Liver (tissue), 3 donors: ENCODE results near the gene SYNPR.

ENCODE experiments used
- FOXA1 ChIP-seq: IDR thresholded peaks from 2 replicates; pipeline ENCODE4 v1.6.1; 2016; ENCODE audit warnings: antibody characterized with exemption
- GABPA ChIP-seq, 2 donors: IDR thresholded peaks in 1 of 2; conservative IDR thresholded peaks in 1 of 2; 2 replicates each; pipeline ENCODE4 v1.6.1; 2016; ENCODE audit warnings: antibody characterized with exemption in 2 of 2, mild to moderate bottlenecking in 1 of 2, moderate library complexity in 1 of 2
- JUND ChIP-seq, 2 donors: IDR thresholded peaks; 2 replicates each; pipeline ENCODE4 v1.6.1; 2016; ENCODE audit warnings: antibody characterized with exemption in 2 of 2
- RAD21 ChIP-seq, 2 donors: IDR thresholded peaks; 2 replicates each; pipeline ENCODE4 v1.6.1; 2016; ENCODE audit warnings: antibody characterized with exemption in 2 of 2, mild to moderate bottlenecking in 2 of 2
- SP1 ChIP-seq: IDR thresholded peaks from 2 replicates; pipeline ENCODE4 v1.6.1; 2018; ENCODE audit warnings: antibody characterized with exemption, mild to moderate bottlenecking
- YY1 ChIP-seq: IDR thresholded peaks from 2 replicates; pipeline ENCODE4 v1.6.1; 2016; ENCODE audit warnings: antibody characterized with exemption, mild to moderate bottlenecking
- TF ChIP-seq, protein P1 (sequence below): fragments of 150-350 bp; IDR thresholded peaks from 2 replicates; pipeline ENCODE4 v1.5.1; 2017; ENCODE audit warnings: improper control_type of control experiment, low read depth, low read length; ENCODE audit not compliant: missing input control
- TF ChIP-seq, protein P2 (sequence below): IDR thresholded peaks from 2 replicates; pipeline ENCODE4 v1.6.1; 2016; ENCODE audit warnings: antibody characterized with exemption
- TF ChIP-seq, protein P3 (sequence below): IDR thresholded peaks from 2 replicates; pipeline ENCODE4 v1.6.1; 2016; ENCODE audit warnings: antibody characterized with exemption
- donor health status: healthy.
- donor health status: healthy.

DNA sequence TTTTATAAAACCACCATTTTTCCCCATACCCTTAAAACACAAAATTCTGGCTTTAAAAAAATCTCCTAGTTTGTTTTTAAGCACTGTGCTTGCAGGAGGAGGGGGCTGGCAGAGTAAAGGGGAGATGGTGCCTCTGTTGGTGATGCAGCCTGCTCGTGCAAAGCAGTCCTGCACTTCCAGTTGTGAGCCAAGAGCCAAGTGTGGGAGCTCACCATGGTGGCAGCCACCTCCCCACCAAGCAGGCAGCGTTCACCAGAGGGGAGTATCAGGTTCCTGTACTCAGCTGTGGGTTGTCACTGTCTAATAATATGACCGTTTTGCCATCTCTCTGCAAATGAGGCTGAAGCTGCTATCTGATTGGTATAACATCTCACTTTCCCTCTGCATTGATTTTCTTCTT, 164.8 kb downstream of the SYNPR start:
- TF ChIP-seq, protein P1, sequence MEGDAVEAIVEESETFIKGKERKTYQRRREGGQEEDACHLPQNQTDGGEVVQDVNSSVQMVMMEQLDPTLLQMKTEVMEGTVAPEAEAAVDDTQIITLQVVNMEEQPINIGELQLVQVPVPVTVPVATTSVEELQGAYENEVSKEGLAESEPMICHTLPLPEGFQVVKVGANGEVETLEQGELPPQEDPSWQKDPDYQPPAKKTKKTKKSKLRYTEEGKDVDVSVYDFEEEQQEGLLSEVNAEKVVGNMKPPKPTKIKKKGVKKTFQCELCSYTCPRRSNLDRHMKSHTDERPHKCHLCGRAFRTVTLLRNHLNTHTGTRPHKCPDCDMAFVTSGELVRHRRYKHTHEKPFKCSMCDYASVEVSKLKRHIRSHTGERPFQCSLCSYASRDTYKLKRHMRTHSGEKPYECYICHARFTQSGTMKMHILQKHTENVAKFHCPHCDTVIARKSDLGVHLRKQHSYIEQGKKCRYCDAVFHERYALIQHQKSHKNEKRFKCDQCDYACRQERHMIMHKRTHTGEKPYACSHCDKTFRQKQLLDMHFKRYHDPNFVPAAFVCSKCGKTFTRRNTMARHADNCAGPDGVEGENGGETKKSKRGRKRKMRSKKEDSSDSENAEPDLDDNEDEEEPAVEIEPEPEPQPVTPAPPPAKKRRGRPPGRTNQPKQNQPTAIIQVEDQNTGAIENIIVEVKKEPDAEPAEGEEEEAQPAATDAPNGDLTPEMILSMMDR = no peak
- TF ChIP-seq RAD21 (IDR thresholded peaks at IDR 0.05) (no peak), YY1 (no peak), JUND (IDR thresholded peaks at IDR 0.05) (no peak), FOXA1 (no peak), GABPA (IDR thresholded peaks at IDR 0.05 in 1 of 2, conservative IDR thresholded peaks at IDR 0.05 in 1 of 2) (no peak), SP1 (no peak)
- TF ChIP-seq, protein P2, sequence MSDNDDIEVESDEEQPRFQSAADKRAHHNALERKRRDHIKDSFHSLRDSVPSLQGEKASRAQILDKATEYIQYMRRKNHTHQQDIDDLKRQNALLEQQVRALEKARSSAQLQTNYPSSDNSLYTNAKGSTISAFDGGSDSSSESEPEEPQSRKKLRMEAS = no peak
- TF ChIP-seq, protein P3, sequence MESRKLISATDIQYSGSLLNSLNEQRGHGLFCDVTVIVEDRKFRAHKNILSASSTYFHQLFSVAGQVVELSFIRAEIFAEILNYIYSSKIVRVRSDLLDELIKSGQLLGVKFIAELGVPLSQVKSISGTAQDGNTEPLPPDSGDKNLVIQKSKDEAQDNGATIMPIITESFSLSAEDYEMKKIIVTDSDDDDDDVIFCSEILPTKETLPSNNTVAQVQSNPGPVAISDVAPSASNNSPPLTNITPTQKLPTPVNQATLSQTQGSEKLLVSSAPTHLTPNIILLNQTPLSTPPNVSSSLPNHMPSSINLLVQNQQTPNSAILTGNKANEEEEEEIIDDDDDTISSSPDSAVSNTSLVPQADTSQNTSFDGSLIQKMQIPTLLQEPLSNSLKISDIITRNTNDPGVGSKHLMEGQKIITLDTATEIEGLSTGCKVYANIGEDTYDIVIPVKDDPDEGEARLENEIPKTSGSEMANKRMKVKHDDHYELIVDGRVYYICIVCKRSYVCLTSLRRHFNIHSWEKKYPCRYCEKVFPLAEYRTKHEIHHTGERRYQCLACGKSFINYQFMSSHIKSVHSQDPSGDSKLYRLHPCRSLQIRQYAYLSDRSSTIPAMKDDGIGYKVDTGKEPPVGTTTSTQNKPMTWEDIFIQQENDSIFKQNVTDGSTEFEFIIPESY = no peak
